Muscle layer of duodenum (tissue), 2 donors: ENCODE measurements around the gene UBL4B.

Experiments
- H3K27ac ChIP-seq: one replicate; pipeline ENCODE4 v1.7.0; 2013; ENCODE audit warnings: mild to moderate bottlenecking, low read length
- H3K27me3 ChIP-seq: one replicate; pipeline ENCODE4 v1.7.0; 2013; ENCODE audit warnings: low read depth, mild to moderate bottlenecking, control low read depth, low read length
- H3K36me3 ChIP-seq, 2 donors: one replicate each; pipeline ENCODE4 v1.7.0; 2013; ENCODE audit warnings: low read length in 2 of 2, control low read depth in 1 of 2, mild to moderate bottlenecking in 1 of 2; ENCODE audit not compliant: insufficient read depth in 2 of 2, control insufficient read depth in 1 of 2
- H3K4me1 ChIP-seq, 2 donors: one replicate each; pipeline ENCODE4 v1.7.0; 2013; ENCODE audit warnings: low read length in 2 of 2, mild to moderate bottlenecking in 2 of 2, control low read depth in 1 of 2, moderate library complexity in 1 of 2; ENCODE audit not compliant: insufficient read depth in 2 of 2, control insufficient read depth in 1 of 2
- H3K4me3 ChIP-seq, 2 donors: one replicate each; pipeline ENCODE4 v1.7.0; 2013; ENCODE audit warnings: low read length in 2 of 2, low read depth in 1 of 2, mild to moderate bottlenecking in 1 of 2
- H3K9me3 ChIP-seq, 2 donors: one replicate each; pipeline ENCODE4 v1.7.0; 2013; ENCODE audit warnings: low read length in 2 of 2, control low read depth in 1 of 2, mild to moderate bottlenecking in 1 of 2; ENCODE audit not compliant: control insufficient read depth in 1 of 2
- donor health status: healthy.

UBL4B gene

GRCh38 chr1:110100335-110100734 lies 11.9 kb upstream of the UBL4B start:
- Histone ChIP-seq H3K4me1 (no peaks in the 10 kb centered on the region), H3K9me3 (no peaks in the 10 kb centered on the region), H3K4me3 (no peak overlapping the region), H3K27ac (no peak overlapping the region), H3K36me3 (no peaks in the 10 kb centered on the region), H3K27me3 (no peaks in the 10 kb centered on the region)

- H3K27me3 ChIP-seq: no peaks in the 10 kb centered on the region
These were observed 10.2 kb upstream of the UBL4B start for GRCh38 chr1:110102081-110102480.

GRCh38 chr1:110106013-110106941 lies 6.0 kb upstream of the UBL4B start:
- H3K9me3 ChIP-seq: no peaks in the 10 kb centered on the region
- no peak overlapping the region for H3K27ac ChIP-seq
- no peaks in the 10 kb centered on the region for H3K27me3 ChIP-seq
- H3K36me3 ChIP-seq: no peaks in the 10 kb centered on the region
- H3K4me3 ChIP-seq: no peak overlapping the region
- H3K4me1 ChIP-seq: peaks cover 0 to 5% of the 10 kb centered on the region in 2 donors

More at GRCh38 chr1:110102081-110102480, 10.2 kb upstream of the UBL4B start:
- H3K9me3 ChIP-seq: no peaks in the 10 kb centered on the region
- no peaks in the 10 kb centered on the region for H3K36me3 ChIP-seq
- no peaks in the 10 kb centered on the region for H3K4me1 ChIP-seq
- H3K4me3 ChIP-seq: no peak overlapping the region
- H3K27ac ChIP-seq: no peak overlapping the region

DNA sequence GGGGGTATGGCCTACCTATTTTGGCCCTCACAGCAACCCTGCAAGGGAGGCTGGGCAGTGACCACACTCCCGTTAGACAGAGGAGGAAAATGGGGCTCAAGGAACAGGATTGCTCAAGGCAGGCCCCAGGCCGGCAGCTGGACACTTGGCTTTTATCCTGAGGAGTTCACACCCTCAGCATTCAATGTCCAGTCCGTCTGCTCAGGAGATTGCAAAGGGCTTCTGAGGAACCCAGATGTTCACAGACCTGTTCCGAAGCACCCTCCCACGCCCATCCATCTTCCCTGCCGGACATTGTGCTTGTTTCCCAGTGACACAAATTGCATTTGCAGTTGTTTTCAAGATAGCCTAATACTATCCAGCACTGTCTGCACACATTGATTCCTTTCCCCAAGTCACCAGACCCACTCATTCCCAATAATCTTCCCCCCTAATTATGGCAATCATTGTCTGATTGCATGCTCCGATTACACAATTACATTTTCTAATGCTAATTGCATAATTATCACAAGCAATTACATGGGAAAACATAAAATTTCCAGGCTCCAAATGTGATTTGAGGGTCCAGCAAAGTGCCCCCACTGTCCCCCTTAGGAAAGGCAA lies 4.3 kb upstream of the UBL4B start:
- Histone ChIP-seq H3K4me1 (peaks cover 0 to 5% of the 10 kb centered on the region in 2 donors), H3K9me3 (no peaks in the 10 kb centered on the region), H3K27me3 (no peaks in the 10 kb centered on the region), H3K4me3 (no peak overlapping the region), H3K36me3 (no peaks in the 10 kb centered on the region), H3K27ac (no peak overlapping the region)

DNA sequence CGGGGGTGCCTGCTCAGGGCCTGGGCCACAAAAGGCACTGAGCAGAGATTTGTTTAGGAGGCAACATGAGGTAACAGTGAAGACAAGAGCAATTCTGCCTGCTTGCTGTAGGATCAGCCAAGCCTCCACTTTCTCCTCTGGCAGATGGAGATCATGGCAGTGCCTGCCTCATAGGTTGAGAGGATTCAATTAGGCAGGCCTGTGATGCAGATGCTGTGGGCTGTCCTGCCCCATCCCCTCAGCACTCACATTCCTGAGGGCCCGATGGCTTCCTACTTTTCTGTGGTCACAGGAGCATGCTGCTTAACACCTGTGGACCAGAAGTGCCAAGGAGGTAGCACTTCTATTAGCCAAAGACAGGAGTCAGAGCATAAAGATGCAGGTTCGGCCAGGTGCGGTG lies 1.2 kb upstream of the UBL4B start:
- H3K4me3 ChIP-seq: no peak overlapping the region
- H3K27ac ChIP-seq: no peak overlapping the region
- no peaks in the 10 kb centered on the region for H3K27me3 ChIP-seq
- peaks cover 0 to 5% of the 10 kb centered on the region in 2 donors for H3K4me1 ChIP-seq
- no peaks in the 10 kb centered on the region for H3K36me3 ChIP-seq
- H3K9me3 ChIP-seq: no peaks in the 10 kb centered on the region

GRCh38 chr1:110112656-110113055 lies 413 bp downstream of the UBL4B start:
- H3K4me1 ChIP-seq: peaks cover 0 to 5% of the 10 kb centered on the region in 2 donors
- H3K9me3 ChIP-seq: no peaks in the 10 kb centered on the region
- no peaks in the 10 kb centered on the region for H3K27me3 ChIP-seq
- no peaks in the 10 kb centered on the region for H3K36me3 ChIP-seq
- no peak overlapping the region for H3K27ac ChIP-seq
- no peak overlapping the region for H3K4me3 ChIP-seq

DNA sequence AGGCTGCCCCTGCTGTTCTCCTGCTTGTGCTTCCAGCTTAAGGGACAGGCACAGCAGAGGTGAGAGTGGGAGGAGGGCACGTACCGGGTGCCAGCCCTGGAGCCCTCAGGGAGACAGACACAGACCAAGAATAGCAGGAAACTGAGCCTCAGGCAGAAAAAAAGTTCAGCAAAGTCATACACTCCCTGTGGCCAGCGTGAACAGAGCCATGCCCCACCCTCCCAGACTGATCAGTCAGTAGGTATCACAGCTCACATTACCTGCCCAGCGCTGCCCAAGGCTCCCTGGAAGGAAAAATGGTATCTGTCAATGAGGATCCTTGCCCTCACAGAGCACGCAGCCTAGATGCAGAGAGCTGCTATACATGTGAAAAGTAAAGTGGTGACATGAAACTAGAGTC lies 1.3 kb downstream of the UBL4B start:
- H3K9me3 ChIP-seq: no peaks in the 10 kb centered on the region
- H3K4me3 ChIP-seq: no peak overlapping the region
- no peaks in the 10 kb centered on the region for H3K36me3 ChIP-seq
- no peaks in the 10 kb centered on the region for H3K27me3 ChIP-seq
- no peaks in the 10 kb centered on the region for H3K4me1 ChIP-seq
- H3K27ac ChIP-seq: no peak overlapping the region

DNA sequence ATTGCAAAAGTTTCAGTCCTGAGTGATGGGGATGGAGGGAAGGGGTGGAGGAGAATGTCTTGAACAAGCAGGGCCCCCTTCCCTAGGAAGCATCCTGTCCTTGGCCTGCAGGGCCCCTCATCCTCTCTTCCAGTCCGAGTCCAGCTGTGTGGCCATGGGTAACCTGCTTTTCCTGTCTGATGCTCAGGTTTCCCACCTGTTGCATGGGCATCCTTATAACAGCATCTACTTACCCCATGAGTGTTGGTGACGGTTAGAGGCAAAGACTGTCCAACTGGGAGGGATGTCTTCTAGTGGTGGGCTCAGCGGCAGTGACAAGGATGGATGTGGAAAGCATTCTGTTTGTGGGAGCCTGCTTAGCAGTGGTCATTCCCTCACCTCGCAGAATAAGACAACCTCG lies 1.9 kb downstream of the UBL4B start:
- no peaks in the 10 kb centered on the region for H3K36me3 ChIP-seq
- no peaks in the 10 kb centered on the region for H3K27me3 ChIP-seq
- H3K27ac ChIP-seq: no peak overlapping the region
- no peaks in the 10 kb centered on the region for H3K4me1 ChIP-seq
- no peak overlapping the region for H3K4me3 ChIP-seq
- no peaks in the 10 kb centered on the region for H3K9me3 ChIP-seq

DNA sequence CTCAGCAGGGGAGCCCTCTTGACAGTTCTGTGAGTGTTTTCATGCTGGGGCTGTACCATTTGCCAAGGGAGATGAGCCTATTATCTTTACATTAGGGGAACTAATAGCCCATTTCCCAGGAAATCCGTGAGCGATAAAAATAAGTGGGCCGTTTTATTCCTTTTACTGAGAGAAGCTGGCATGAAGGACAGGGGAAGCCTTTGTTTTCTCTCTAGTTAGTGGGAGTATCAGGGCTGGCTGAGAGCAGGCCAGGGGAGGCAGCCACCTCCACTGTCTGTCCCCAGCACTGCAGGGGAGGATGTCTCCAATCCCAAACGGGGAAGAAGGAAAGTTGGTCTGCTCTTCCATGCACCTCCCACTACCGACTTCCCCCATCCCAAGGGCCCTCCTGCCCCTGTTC lies 2.5 kb downstream of the UBL4B start:
- H3K27ac ChIP-seq: no peak overlapping the region
- H3K27me3 ChIP-seq: no peaks in the 10 kb centered on the region
- H3K36me3 ChIP-seq: no peaks in the 10 kb centered on the region
- H3K4me3 ChIP-seq: no peak overlapping the region
- H3K4me1 ChIP-seq: no peaks in the 10 kb centered on the region
- H3K9me3 ChIP-seq: no peaks in the 10 kb centered on the region

DNA sequence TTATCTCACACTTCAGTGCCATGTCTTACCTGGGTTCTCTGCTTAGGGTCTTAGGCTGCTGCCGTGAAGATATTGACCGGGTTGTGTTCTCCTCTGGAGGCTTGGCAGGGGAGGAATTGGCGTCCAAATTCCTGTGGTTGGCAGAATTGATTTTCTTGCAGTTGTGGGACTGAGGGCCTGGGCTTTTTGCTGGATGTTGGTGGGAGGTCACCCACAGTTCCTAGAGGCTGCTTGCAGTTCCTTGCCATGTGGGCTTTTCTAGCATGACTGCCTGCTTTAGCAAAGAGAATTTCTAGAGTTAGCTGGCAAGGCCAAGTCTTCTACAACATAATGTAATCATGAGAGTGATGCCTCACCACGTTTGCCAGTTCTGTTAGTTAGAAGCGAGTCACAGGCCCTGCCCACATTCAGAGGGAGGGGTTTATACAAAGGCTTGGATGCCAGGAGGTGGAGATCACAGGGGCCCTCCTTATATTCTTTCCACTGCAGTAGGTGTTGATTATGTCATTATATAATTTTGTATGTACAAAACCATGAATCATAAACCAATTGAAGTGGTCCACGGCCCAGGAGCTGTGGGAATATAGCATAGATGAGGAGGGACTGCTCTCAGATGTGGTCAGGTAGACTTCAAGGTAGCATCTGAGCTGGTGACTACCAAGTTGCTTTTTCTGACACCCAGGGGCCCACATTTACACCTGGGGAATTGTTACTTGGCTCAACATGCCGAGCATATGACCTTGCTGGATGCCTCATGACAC lies 6.6 kb downstream of the UBL4B start:
- no peaks in the 10 kb centered on the region for H3K27me3 ChIP-seq
- H3K4me3 ChIP-seq: no peak overlapping the region
- H3K36me3 ChIP-seq: no peaks in the 10 kb centered on the region
- no peaks in the 10 kb centered on the region for H3K4me1 ChIP-seq
- no peak overlapping the region for H3K27ac ChIP-seq
- no peaks in the 10 kb centered on the region for H3K9me3 ChIP-seq

DNA sequence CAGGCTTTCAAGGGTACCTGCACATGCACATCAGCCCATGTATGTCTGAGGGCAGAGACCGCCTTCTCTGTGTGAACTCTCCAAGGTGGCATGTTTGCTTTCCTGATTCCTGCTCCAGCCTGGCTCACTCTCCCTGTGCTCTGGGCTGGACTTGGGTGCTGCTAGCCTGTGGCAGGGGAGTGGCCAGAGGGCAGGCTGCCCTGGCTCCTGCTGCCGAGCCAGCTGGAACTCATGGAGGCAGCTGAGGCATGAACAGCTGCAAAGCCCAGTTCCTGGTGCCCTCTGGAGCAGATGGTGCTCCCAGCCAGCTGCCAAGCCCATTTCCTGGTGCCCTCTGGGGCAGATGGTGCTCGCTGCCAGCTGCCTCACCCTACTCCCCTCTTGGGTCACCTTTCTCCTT lies 7.6 kb downstream of the UBL4B start:
- Histone ChIP-seq H3K4me1 (no peaks in the 10 kb centered on the region), H3K4me3 (no peak overlapping the region), H3K27me3 (no peaks in the 10 kb centered on the region), H3K36me3 (no peaks in the 10 kb centered on the region), H3K27ac (no peak overlapping the region), H3K9me3 (no peaks in the 10 kb centered on the region)
